ENCODE data around the gene PLXDC2.

Gene PLXDC2

GRCh38 chr10:19888061-19888660 is 71.9 kb downstream of the PLXDC2 start:
- no peak overlapping the region for H3K4me3 ChIP-seq
- no peak for TF ChIP-seq CTCF (IDR thresholded peaks at IDR 0.05)

DNA sequence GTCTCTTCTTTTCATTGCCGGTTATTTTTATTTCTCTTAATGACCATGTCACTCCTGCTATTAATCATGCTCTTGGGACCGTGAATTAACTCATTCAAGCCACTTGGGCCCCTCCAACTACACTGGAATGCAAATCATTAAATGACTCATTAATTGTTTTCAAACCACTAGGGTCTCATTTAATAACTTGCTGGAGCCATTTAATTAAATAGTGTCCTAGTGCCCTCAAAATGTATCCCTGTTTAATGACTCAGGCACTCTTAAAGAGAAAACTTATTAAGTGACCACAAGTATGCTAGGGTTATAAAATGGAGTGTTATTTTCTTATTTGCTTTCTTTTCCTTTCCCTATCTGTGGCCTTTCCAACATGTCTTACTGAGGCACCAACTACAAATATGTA is 73.0 kb downstream of the PLXDC2 start:
- no peak overlapping the region for H3K4me3 ChIP-seq
- no peak for TF ChIP-seq CTCF (IDR thresholded peaks at IDR 0.05)
- DNase-seq (ENCODE audit: low spot score): no peak
- H3K27ac ChIP-seq: no peak overlapping the region

More at GRCh38 chr10:19888061-19888660, 71.9 kb downstream of the PLXDC2 start:
- no peak for DNase-seq (ENCODE audit: low spot score)
- no peak overlapping the region for H3K27ac ChIP-seq

DNA sequence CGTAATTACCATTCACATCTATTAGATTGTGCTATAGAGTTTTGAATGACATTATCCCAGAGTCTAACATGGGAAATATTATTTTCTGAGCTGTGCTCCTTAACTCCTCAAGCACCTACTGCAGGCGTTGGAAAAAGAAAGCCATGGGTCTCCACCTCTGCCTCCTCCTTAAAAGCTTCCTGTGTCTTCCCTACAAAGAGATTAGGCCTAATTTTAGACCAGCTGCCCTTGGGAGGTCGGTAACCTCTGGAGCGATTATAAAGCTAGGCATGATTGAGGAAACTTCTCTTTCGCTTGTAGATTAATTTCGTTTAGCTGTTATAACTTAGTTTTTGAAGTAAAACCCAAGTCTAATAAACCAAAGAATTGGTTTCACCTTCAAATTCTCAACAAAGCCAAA is 75.2 kb downstream of the PLXDC2 start:
- Histone ChIP-seq H3K27ac (no peak overlapping the region), H3K4me3 (no peak overlapping the region)
- no peak for TF ChIP-seq CTCF (IDR thresholded peaks at IDR 0.05)
- no peak for DNase-seq (ENCODE audit: low spot score)

DNA sequence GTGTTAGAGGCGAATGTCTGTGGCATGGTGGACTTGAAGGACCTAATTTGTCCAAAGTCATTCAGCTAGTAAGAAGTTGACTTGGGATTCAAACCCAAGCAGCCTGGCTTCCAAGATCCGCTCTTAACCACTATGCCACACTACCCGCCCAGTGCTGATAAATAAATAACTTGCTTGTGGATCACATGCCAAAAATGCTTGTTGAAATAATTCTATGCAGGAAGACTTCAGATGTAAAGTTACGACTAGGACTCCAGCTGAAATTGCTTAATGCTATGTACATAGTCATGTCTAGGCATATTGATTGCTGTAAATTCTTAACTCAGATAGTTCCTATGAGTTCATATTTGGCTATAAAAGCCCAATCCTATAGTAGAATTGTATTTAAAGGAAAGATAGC is 76.0 kb downstream of the PLXDC2 start:
- H3K27ac ChIP-seq: no peak overlapping the region
- no peak overlapping the region for H3K4me3 ChIP-seq
- DNase-seq (ENCODE audit: low spot score): no peak
- TF ChIP-seq CTCF (IDR thresholded peaks at IDR 0.05): no peak

- no peak for TF ChIP-seq CTCF (IDR thresholded peaks at IDR 0.05)
- Histone ChIP-seq H3K27ac (no peak overlapping the region), H3K4me3 (no peak overlapping the region)
- DNase-seq (ENCODE audit: low spot score): no peak
Measured at GRCh38 chr10:19892677-19893076, 76.4 kb downstream of the PLXDC2 start.

GRCh38 chr10:19895500-19895899 is 79.3 kb downstream of the PLXDC2 start:
- TF ChIP-seq CTCF (IDR thresholded peaks at IDR 0.05): no peak
- no peak overlapping the region for H3K4me3 ChIP-seq
- H3K27ac ChIP-seq: no peak overlapping the region
- no peak for DNase-seq (ENCODE audit: low spot score)

- Histone ChIP-seq H3K27ac (no peak overlapping the region), H3K4me3 (no peak overlapping the region)
- TF ChIP-seq CTCF (IDR thresholded peaks at IDR 0.05): no peak
- no peak for DNase-seq (ENCODE audit: low spot score)
Measured at GRCh38 chr10:19902456-19902855, 86.2 kb downstream of the PLXDC2 start.
